Hepatocyte (in vitro differentiated cells): ENCODE results near the gene SAP30L.

ENCODE experiments used
- CTCF ChIP-seq: fragments of 200-600 bp; sonication (generic); IDR thresholded peaks from 2 replicates; pipeline ENCODE4 v1.5.1; 2016; ENCODE audit warnings: antibody characterized with exemption, mild to moderate bottlenecking; ENCODE audit not compliant: poor library complexity
- EZH2 ChIP-seq: fragments of 200-600 bp; sonication (generic); IDR thresholded peaks from 2 replicates; pipeline ENCODE4 v1.6.1; 2016; ENCODE audit warnings: antibody characterized with exemption, mild to moderate bottlenecking, borderline replicate concordance

DNA sequence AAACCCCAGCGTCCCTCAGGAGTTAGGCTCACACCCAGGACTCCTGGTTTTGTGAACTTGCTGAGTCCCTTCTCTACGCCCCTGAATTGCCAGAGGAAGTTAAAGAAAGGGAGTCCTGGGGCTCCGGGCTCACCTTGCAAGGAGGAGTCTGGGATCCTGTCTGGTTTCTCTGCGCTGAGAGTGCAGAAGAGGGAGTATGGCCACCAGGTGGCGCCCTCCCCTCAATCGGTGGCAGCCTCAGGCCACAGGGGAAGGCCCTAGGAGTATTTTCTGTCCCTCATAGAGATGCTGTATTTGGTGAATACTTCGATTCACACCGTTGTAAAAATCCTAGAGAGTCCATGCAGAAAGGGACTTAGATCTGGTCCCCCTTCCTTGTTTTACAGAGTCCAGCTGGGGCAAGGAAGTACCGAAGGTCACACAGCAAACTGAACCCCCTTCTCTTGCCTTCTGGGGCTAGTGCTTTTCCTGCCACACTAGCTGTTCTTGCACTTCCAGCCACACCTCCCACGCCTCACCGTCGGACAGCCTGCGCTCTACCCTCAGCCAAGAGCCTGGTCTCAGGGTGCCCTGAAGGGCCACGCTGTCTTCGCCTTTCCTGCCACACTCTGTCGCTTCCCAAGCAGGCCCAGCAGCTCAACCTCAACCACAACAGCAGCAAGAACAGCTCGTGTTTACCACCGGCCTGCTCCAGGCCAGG is 22.0 kb downstream of the SAP30L start:
- peak; percentile 87 for TF ChIP-seq CTCF
- no peak for TF ChIP-seq EZH2
